PC-9 (cell line): ENCODE results near the gene CRYGB. TPM values are rescaled to one million over a fixed set of nuclear protein-coding genes. Genes with fewer than 3 reads are reported as not detected.

Experiments used
- BruUV-seq: library from RNA; stranded (reverse); fragments of 400-500 nt; replicated peaks from 2 replicates; lab custom pipeline; 2021; lab: Mats Ljungman, UMichigan
- CTCF ChIA-PET: fragments of 300-600 bp; sonication (Branson Sonifier 250); formaldehyde crosslinking; loops from one replicate; lab custom pipeline; 2022; ENCODE audit warnings: antibody characterized with exemption; lab: Charles Lee
- POLR2A ChIA-PET: fragments of 300-600 bp; sonication (Branson Sonifier 250); formaldehyde crosslinking; loops from one replicate; lab custom pipeline; 2022; ENCODE audit warnings: antibody characterized with exemption; ENCODE audit not compliant: unreplicated experiment; lab: Charles Lee
- DNase-seq, 2 experiments: peaks; one replicate each; pipeline versions ENCODE4 v3.0.0 to v3.0.0-alpha.2; 2015 to 2022; ENCODE audit warnings: mixed read lengths in 1 of 2
- H2AFZ ChIP-seq: fragments of 200-600 bp; sonication (generic); 2 replicates; pipeline ENCODE4 v1.8.1; 2017; ENCODE audit warnings: antibody characterized with exemption
- H3F3A ChIP-seq: fragments of 200-600 bp; sonication (generic); 2 replicates; pipeline ENCODE4 v1.8.1; 2017; ENCODE audit warnings: antibody characterized with exemption, mild to moderate bottlenecking, low read depth; ENCODE audit not compliant: insufficient read depth
- H3K27ac ChIP-seq: fragments of 200-600 bp; sonication (generic); 2 replicates; pipeline ENCODE4 v1.6.1; 2016; ENCODE audit warnings: mixed run types
- H3K27me3 ChIP-seq: fragments of 200-600 bp; sonication (generic); 2 replicates; pipeline ENCODE4 v1.6.1; 2016; ENCODE audit warnings: low read depth, mixed run types; ENCODE audit not compliant: insufficient read depth
- H3K36me3 ChIP-seq: fragments of 200-600 bp; sonication (generic); 2 replicates; pipeline ENCODE4 v1.6.1; 2016; ENCODE audit warnings: low read depth, mixed run types
- H3K4me1 ChIP-seq: fragments of 200-600 bp; sonication (generic); replicated peaks from 2 replicates; pipeline ENCODE4 v1.6.1; 2016; ENCODE audit warnings: mixed run types; ENCODE audit not compliant: insufficient read depth
- H3K4me2 ChIP-seq: fragments of 200-600 bp; sonication (generic); 2 replicates; pipeline ENCODE4 v1.6.1; 2017; ENCODE audit warnings: mixed run types
- H3K4me3 ChIP-seq: fragments of 200-600 bp; sonication (generic); 2 replicates; pipeline ENCODE4 v1.6.1; 2016; ENCODE audit warnings: mixed run types
- H3K79me2 ChIP-seq: fragments of 200-600 bp; sonication (generic); 2 replicates; pipeline ENCODE4 v1.6.1; 2017; ENCODE audit warnings: low read depth, mixed run types
- H3K9me2 ChIP-seq: fragments of 200-600 bp; sonication (generic); 2 replicates; pipeline ENCODE4 v1.8.1; 2017; ENCODE audit warnings: mild to moderate bottlenecking; ENCODE audit not compliant: insufficient read depth
- H3K9me3 ChIP-seq: fragments of 200-600 bp; sonication (generic); 2 replicates; pipeline ENCODE4 v1.8.1; 2016; ENCODE audit warnings: low read depth; ENCODE audit not compliant: insufficient read depth
- H4K20me1 ChIP-seq: fragments of 200-600 bp; sonication (generic); 2 replicates; pipeline ENCODE4 v1.8.1; 2017; ENCODE audit not compliant: insufficient read depth
- EZH2 ChIP-seq: fragments of 200-600 bp; sonication (generic); IDR thresholded peaks from 2 replicates; pipeline ENCODE4 v1.8.0; 2017; ENCODE audit warnings: antibody characterized with exemption, low read depth
- intact Hi-C: fragments of 100-400 bp; cut with micrococcal nuclease; formaldehyde crosslinking; loops from one replicate; pipeline ENCODE4 v1.10.0; 2022; ENCODE audit not compliant: unreplicated experiment
- total RNA-seq: library from RNA; stranded (reverse); gene quantifications from 2 replicates; pipeline ENCODE4 v1.2.3, GENCODE V29; 2021
- TF ChIP-seq, protein P1 (sequence below): fragments of 200-600 bp; sonication (generic); conservative IDR thresholded peaks from 2 replicates; pipeline ENCODE4 v1.6.1; 2017; ENCODE audit warnings: mixed run types, antibody characterized with exemption, mild to moderate bottlenecking, moderate library complexity

CRYGB gene
- total RNA-seq, 1 experiment from 2014 or later = not detected

- Histone ChIP-seq H3K36me3 (no peaks in the 10 kb centered on the region), H3K9me3 (no peaks in the 10 kb centered on the region), H3K4me2 (no peak overlapping the region), H3K9me2 (no peaks in the 10 kb centered on the region), H3K4me1 (no peaks in the 10 kb centered on the region; the same call in 1 of the 2 replicates), H3K4me3 (no peak overlapping the region), H2AFZ (no peak overlapping the region), H3F3A (no peaks in the 10 kb centered on the region), H3K79me2 (no peaks in the 10 kb centered on the region), H3K27ac (no peak overlapping the region), H3K27me3 (no peaks in the 10 kb centered on the region), H4K20me1 (no peaks in the 10 kb centered on the region)
- TF ChIP-seq, protein P1, sequence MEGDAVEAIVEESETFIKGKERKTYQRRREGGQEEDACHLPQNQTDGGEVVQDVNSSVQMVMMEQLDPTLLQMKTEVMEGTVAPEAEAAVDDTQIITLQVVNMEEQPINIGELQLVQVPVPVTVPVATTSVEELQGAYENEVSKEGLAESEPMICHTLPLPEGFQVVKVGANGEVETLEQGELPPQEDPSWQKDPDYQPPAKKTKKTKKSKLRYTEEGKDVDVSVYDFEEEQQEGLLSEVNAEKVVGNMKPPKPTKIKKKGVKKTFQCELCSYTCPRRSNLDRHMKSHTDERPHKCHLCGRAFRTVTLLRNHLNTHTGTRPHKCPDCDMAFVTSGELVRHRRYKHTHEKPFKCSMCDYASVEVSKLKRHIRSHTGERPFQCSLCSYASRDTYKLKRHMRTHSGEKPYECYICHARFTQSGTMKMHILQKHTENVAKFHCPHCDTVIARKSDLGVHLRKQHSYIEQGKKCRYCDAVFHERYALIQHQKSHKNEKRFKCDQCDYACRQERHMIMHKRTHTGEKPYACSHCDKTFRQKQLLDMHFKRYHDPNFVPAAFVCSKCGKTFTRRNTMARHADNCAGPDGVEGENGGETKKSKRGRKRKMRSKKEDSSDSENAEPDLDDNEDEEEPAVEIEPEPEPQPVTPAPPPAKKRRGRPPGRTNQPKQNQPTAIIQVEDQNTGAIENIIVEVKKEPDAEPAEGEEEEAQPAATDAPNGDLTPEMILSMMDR = no peak
- TF ChIP-seq EZH2 = no peak
- no peak for DNase-seq
- ChIA-PET POLR2A (no interaction called here), CTCF (interaction anchor here (1.0 kb wide), 1 partner anchor 44 kb away, joined by 4 read pairs; no protein-coding TSS in a partner anchor)
- intact Hi-C loops = no loop called here
- BruUV-seq = no TSS peak
Observed at GRCh38 chr2:208130712-208131110, 15.2 kb downstream of the CRYGB start.

DNA sequence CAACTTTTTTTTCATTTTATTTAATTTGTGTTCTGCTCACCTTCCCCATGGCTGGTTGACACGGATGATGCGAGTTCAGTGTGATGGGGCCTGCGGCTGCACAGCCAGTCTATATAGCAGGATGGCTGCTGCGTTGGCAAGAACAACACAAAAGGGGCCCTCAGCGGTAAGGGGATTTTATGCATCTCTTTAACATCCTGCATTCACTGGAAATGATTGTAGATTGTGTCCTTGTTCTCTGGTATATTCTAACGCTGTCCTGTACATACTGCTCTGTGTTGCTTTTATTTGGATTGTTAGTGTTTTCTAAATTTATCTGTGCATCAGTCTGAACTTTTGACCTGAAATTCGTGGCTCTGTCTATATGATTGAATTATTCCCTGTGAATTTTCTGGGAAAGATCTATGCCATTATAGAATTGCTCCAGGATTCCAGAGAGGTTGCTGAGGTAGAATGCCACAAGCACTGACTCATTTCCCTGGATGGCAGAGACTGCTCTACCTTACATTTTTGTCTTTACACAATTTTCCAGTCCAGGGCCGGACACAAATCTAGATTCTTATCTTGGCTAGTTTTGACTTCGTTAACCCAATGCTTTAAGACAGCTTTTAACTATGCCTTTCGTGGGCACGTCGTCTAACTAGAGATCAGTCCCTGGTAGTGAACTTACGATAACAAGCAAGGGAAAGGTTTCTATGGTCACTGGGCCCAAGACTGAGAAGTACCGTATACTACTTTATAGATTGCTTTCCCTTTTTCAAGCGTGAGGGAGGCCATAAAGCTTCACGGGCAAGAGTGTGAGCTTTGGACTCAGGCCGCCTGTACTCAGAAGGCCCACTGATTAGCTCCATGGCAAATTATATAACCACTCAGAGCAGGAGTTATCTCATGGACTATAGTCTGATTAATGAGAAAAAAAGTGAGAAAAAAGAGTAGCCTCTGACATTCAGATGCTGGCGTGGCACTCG is 15.9 kb downstream of the CRYGB start, which contains the start of gene CRYGC:
TSS of gene CRYGC (minus strand) at position 85 of the 968 bp plus-strand sequence. CDS start at position 49, 36 bp downstream.
- no TSS peak for BruUV-seq
- CTCF ChIA-PET = interaction anchor here (1.0 kb wide), 1 partner anchor 45 kb away, joined by 4 read pairs; no protein-coding TSS in a partner anchor
- Histone ChIP-seq H3K9me2 (no peaks in the 10 kb centered on the region), H3K4me3 (no peak within 1 kb of the TSS), H2AFZ (no peak within 1 kb of the TSS), H3K4me1 (no peaks in the 10 kb centered on the region; the same call in 1 of the 2 replicates), H3K27me3 (no peaks in the 10 kb centered on the region), H3K79me2 (no peaks in the 10 kb centered on the region), H3K4me2 (no peak within 1 kb of the TSS), H3K36me3 (no peaks in the 10 kb centered on the region), H3K27ac (no peak within 1 kb of the TSS), H4K20me1 (no peaks in the 10 kb centered on the region), H3K9me3 (no peaks in the 10 kb centered on the region), H3F3A (no peaks in the 10 kb centered on the region)
- peak; percentile 16 to 34 for DNase-seq
- no peak for TF ChIP-seq EZH2
- TF ChIP-seq, protein P1 = no peak
- POLR2A ChIA-PET = no interaction called here
- intact Hi-C loops = no loop called here

DNA sequence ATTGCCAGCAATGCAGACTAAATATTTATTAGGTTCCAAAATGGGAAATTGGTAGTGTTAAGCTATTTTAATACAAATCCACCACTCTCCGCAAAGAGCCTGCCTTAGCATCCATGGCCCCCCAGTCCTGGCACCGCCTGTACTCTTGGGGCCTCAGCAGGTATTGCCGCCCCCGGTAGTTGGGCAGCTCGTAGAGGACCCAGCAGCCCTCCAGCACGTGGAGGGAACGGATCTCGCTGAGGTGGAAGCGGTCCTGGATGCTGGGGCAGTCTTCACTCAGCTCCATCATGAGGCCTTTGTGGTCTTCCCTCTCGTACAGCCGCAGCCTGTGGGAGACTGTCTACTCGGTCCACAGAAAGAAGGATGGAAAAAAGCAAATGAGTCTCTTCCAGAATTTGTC is 17.8 kb downstream of the CRYGB start:
- H3K79me2 ChIP-seq = no peaks in the 10 kb centered on the region
- no peaks in the 10 kb centered on the region for H3F3A ChIP-seq
- POLR2A ChIA-PET = no interaction called here
- no peak overlapping the region for H3K4me2 ChIP-seq
- no peak for DNase-seq
- H3K27me3 ChIP-seq = no peaks in the 10 kb centered on the region
- intact Hi-C loops = no loop called here
- H3K36me3 ChIP-seq = no peaks in the 10 kb centered on the region
- no peak overlapping the region for H3K27ac ChIP-seq
- BruUV-seq = no TSS peak
- no peak overlapping the region for H2AFZ ChIP-seq
- H3K4me1 ChIP-seq = no peaks in the 10 kb centered on the region; the same call in 1 of the 2 replicates
- H3K9me3 ChIP-seq = no peaks in the 10 kb centered on the region
- no peak for TF ChIP-seq EZH2
- TF ChIP-seq, protein P1 = no peak
- H3K4me3 ChIP-seq = no peak overlapping the region
- CTCF ChIA-PET = no interaction called here
- H4K20me1 ChIP-seq = no peaks in the 10 kb centered on the region
- no peaks in the 10 kb centered on the region for H3K9me2 ChIP-seq
